HCT116 (cell line): ENCODE measurements around the gene SYN1.

ENCODE experiments used
- ATF3 ChIP-seq: IDR thresholded peaks from 2 replicates; pipeline ENCODE4 v1.6.1; 2012
- CTCF ChIP-seq, 3 experiments: fragments of 200-600 bp in 1 of 3; sonication (generic) in 1 of 3; IDR thresholded peaks in 2 of 3; conservative IDR thresholded peaks in 1 of 3; 2 replicates each; pipeline ENCODE4 v1.5.1; 2012 to 2017; ENCODE audit warnings: low read depth in 2 of 3, low read length in 2 of 3, antibody characterized with exemption in 1 of 3, borderline replicate concordance in 1 of 3, control low read depth in 1 of 3, mild to moderate bottlenecking in 1 of 3, mixed read lengths in 1 of 3, mixed run types in 1 of 3, moderate library complexity in 1 of 3; ENCODE audit not compliant: insufficient read depth in 1 of 3
- EGR1 ChIP-seq: IDR thresholded peaks from 2 replicates; pipeline ENCODE4 v1.6.1; 2012; ENCODE audit warnings: low read depth
- ELF1 ChIP-seq: IDR thresholded peaks from 2 replicates; pipeline ENCODE4 v1.6.1; 2012; ENCODE audit warnings: low read depth, borderline replicate concordance
- POLR2A ChIP-seq: IDR thresholded peaks from 2 replicates; pipeline ENCODE4 v1.7.0; 2011; ENCODE audit warnings: borderline replicate concordance; ENCODE audit not compliant: insufficient read depth, insufficient read length; ENCODE audit errors: extremely low read depth
- POLR2AphosphoS5 ChIP-seq: IDR thresholded peaks from 2 replicates; pipeline ENCODE4 v1.6.1; 2011; ENCODE audit warnings: mild to moderate bottlenecking, low read depth, low read length, moderate library complexity

GRCh38 chrX:47523713-47524166 is 95.9 kb downstream of the SYN1 start:
- TF ChIP-seq CTCF (IDR thresholded peaks at IDR 0.05 in 2 of 3, conservative IDR thresholded peaks at IDR 0.05 in 1 of 3; ENCODE audit: borderline replicate concordance in 1 of 3, insufficient read depth in 1 of 3, low read depth in 2 of 3, low read length in 2 of 3) (no peak), POLR2AphosphoS5 (no peak), POLR2A (no peak), ELF1 (no peak), ATF3 (no peak), EGR1 (no peak)
